Epithelial cell of proximal tubule (primary cell): ENCODE measurements around the gene RASIP1. TPM values are rescaled to one million over a fixed set of nuclear protein-coding genes. Genes with fewer than 3 reads are reported as not detected.

Source experiments
- DNase-seq: peaks from one replicate; pipeline ENCODE4 v3.0.0-alpha.2; 2011; ENCODE audit warnings: low read depth
- H3K4me3 ChIP-seq: 2 replicates; pipeline ENCODE4 v1.5.1; 2011; ENCODE audit warnings: low read depth, mild to moderate bottlenecking, low read length
- CTCF ChIP-seq: conservative IDR thresholded peaks from 2 replicates; pipeline ENCODE4 v1.5.1; 2012; ENCODE audit warnings: low read depth, mild to moderate bottlenecking, low read length
- total RNA-seq: library from RNA; depleted of rRNA; stranded (reverse); fragments of >200 nt; gene quantifications from 2 replicates; pipeline ENCODE4 v1.2.3, GENCODE V29; 2015

The RASIP1 gene
- total RNA-seq, 1 donor from 2014 or later, result 3.5 TPM

DNA sequence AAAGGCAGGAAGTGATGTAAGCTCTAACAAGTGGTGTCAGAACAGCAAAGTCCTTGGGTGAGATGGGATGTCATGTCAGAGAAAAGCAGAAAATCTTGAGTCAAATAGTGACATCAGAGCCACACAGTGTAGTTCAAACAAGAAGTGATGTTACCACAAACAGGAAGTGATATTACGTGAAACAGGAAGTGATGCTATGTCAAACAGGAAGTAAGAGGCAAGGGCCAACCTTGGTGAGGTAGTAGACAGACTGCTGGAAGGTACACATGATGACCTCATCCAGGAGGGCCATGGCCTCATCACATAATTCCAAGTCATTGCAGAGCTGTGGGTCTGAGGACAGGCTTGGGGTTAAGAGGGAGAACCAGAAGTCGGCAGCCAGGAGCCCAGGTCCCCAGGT is 13.9 kb downstream of the RASIP1 start:
- no peak for DNase-seq
- no peak for TF ChIP-seq CTCF
- no peak overlapping the region for H3K4me3 ChIP-seq

DNA sequence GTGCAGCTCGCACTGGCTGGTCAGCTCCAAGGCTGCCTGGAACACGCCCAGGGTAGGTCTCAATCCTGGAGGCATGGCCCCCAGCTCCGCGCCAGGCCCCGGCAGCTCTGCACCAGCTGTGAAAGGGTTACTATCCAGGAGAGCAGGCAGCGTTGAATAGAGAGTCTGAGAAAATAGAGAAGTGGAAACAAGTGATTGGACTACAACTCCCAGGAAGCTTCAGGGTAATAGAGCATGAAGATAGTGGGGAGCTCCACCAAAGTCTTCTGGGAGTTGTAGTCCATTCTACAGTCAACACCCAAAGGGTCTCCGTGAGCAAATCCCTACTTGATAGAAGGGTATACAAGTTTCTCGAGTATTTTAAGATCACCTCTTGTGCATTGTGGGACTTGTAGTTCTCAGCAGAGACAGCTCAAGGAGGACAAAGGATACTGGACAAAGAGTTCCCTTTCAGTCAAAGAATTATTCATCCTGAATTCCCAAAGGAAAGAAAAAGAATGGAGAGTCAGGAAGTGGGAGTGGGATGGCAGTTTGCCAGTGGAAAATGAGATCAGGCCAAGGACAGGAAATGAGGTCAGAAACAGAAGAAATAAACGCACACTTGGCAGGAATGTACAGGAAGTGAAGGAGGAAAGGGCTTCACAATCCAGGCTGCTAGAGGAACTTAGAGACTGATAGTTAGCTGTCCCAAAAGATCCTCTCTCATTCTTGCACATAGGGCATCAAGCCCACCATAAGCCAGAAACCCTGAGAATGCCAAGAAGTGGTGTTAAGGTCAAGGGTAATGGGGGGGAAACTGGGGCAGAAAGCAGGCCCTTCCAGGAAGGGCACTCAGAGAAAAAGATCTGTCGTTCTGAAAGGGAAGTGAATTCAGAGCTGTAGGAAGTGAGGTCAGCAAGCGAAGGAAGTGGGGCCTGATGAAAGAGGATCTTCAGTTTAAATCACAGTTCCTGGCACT is 15.3 kb downstream of the RASIP1 start:
- TF ChIP-seq CTCF, result no peak
- DNase-seq, result peak; percentile 39
- no peak overlapping the region for H3K4me3 ChIP-seq

DNA sequence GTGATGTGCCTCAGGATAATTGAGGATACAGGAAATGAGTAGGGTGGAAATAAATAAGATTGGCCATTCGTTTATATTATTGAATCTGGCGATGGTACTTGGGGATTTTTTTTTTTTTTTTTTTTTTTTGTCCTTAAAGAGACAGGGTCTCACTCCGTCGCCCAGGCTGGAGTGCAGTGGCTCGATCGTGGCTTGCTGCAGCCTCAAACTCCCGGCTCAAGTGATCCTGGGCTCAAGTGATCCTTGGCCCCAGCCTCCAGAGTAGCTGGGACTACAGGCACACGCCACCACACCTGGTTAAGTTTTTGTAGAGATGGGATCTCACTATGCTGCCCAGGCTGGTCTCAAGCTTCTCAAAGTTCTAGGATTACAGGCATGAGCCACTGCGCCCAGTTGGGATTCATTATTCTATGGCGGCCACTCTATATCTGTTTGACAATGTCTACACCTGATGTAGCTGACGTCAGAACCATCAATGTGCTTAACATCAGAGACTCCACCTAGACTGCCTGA is 18.2 kb downstream of the RASIP1 start:
- no peak overlapping the region for H3K4me3 ChIP-seq
- TF ChIP-seq CTCF, result no peak
- no peak for DNase-seq

DNA sequence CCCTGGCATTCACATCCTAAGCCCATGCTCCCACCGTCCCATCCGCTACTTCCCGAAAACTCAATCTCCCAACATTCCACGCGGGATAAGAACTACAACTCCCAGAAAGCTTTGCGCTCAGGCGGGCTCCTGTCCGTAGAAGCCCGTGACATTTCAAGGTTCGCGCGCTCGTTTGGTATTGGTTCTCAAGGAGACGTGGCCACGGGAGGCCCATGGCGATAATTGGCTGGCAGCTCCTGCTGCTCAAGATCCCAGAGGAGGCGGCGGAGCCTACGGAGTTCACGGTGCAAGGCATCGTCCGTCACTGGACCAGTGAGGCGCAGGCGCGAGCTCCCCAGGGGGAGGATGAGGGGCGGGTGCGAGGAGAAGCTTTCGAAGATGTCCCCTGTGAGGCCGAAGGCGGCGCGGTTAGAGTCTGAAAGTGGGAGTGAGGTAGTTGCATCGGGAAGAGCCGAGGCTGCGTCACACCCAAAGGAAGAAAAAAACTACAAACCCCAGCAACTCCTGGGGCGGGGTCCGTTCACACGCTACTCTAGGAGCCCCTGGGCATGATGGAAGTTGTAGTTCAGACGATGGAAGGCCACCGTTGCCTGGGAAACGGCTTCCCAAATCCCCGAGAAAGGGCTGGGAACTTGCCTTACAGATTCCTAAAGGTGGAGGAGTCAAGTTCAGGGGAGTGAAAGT is 19.7 kb downstream of the RASIP1 start:
- peak overlapping the region; percentile 80 for H3K4me3 ChIP-seq
- DNase-seq, result peak; percentile 90
- TF ChIP-seq CTCF, result no peak

- DNase-seq, result no peak
- TF ChIP-seq CTCF, result no peak
- H3K4me3 ChIP-seq, result peak overlapping the region; percentile 80
Observed at GRCh38 chr19:48720251-48720612, 20.2 kb downstream of the RASIP1 start.

- no peak for DNase-seq
- no peak for TF ChIP-seq CTCF
Observed at GRCh38 chr19:48719263-48720171, 20.9 kb downstream of the RASIP1 start, which contains the start of gene MAMSTR. TSS of gene MAMSTR (minus strand) at chr19:48719725. CDS start at chr19:48719031, 694 bp downstream.

More at GRCh38 chr19:48719263-48720171, 20.9 kb downstream of the RASIP1 start, which contains the start of gene MAMSTR:
- peak within 1 kb of the TSS; percentile 80 for H3K4me3 ChIP-seq
